ENCODE results near the gene ZNF429. TPM values are rescaled to one million over a fixed set of nuclear protein-coding genes. Genes with fewer than 3 reads are reported as not detected.
"Not testable (repeated sequence)": the region's sequence is repeated elsewhere in the genome, so short reads cannot be mapped to it uniquely, and the experiment has no call there.

Gene ZNF429
- total RNA-seq, 6 donors from 2014 or later, result 11.8 to 35.2 (median 24.3) TPM

GRCh38 chr19:21468791-21469190 lies 36.6 kb upstream of the ZNF429 start:
- 72 to 80% methylated on average over 5 of the region's 5 CpGs for WGBS, 2 donors
- TF ChIP-seq POLR2A (IDR thresholded peaks at IDR 0.05) (no peak), CTCF (IDR thresholded peaks at IDR 0.05) (peak in 1 of 6 experiments; percentile 6), EP300 (IDR thresholded peaks at IDR 0.05) (no peak), POLR2AphosphoS5 (IDR thresholded peaks at IDR 0.05) (no peak)

GRCh38 chr19:21472507-21472906 lies 32.9 kb upstream of the ZNF429 start:
- H3K4me3 ChIP-seq, result no peak overlapping the region
- no peaks in the 10 kb centered on the region for H3K9me3 ChIP-seq
- TF ChIP-seq CTCF (IDR thresholded peaks at IDR 0.05), result no peak
- TF ChIP-seq EP300 (IDR thresholded peaks at IDR 0.05), result no peak
- no peak for TF ChIP-seq POLR2A (IDR thresholded peaks at IDR 0.05)
- TF ChIP-seq POLR2AphosphoS5 (IDR thresholded peaks at IDR 0.05), result no peak
- DNase-seq (no peak), ATAC-seq (ENCODE audit: low FRiP score in 2 of 2) (peak in 1 of 2 donors; percentile 58)
- H3K27ac ChIP-seq, result no peak overlapping the region
- no peaks in the 10 kb centered on the region for H3K36me3 ChIP-seq
- H3K27me3 ChIP-seq, result no peaks in the 10 kb centered on the region
- H3K4me1 ChIP-seq, result peaks cover 7 to 13% (median 8%) of the 10 kb centered on the region in 4 donors

More at GRCh38 chr19:21468791-21469190, 36.6 kb upstream of the ZNF429 start:
- no peak for DNase-seq
- Histone ChIP-seq H3K27me3 (no peaks in the 10 kb centered on the region), H3K4me1 (peaks cover 0 to 1% (median 0%) of the 10 kb centered on the region in 4 donors), H3K36me3 (no peaks in the 10 kb centered on the region), H3K27ac (no peak overlapping the region), H3K4me3 (no peak overlapping the region), H3K9me3 (peaks cover 0 to 5% (median 0%) of the 10 kb centered on the region in 4 donors)
- ATAC-seq (ENCODE audit: low FRiP score in 2 of 2), result no peak

GRCh38 chr19:21474671-21475181 lies 30.7 kb upstream of the ZNF429 start:
- H3K27ac ChIP-seq, result peak overlapping the region in 1 of 4 donors; percentile 62
- no peak for TF ChIP-seq POLR2A (IDR thresholded peaks at IDR 0.05)
- no peak for TF ChIP-seq EP300 (IDR thresholded peaks at IDR 0.05)
- no peak for TF ChIP-seq CTCF (IDR thresholded peaks at IDR 0.05)
- TF ChIP-seq POLR2AphosphoS5 (IDR thresholded peaks at IDR 0.05), result no peak
- H3K4me1 ChIP-seq, result peaks cover 7 to 13% (median 8%) of the 10 kb centered on the region in 4 donors
- peak; percentile 85 to 95 for DNase-seq
- no peaks in the 10 kb centered on the region for H3K9me3 ChIP-seq
- H3K36me3 ChIP-seq, result no peaks in the 10 kb centered on the region
- WGBS, 2 donors, result 0% methylated on average over 2 to 24 of the region's 37 CpGs
- peak; percentile 91 to 97 for ATAC-seq (ENCODE audit: low FRiP score in 2 of 2)
- H3K27me3 ChIP-seq, result no peaks in the 10 kb centered on the region
- H3K4me3 ChIP-seq, result peak overlapping the region in 3 of 4 donors; percentile 43 to 56 (median 53)

- not testable (repeated sequence) for H3K27ac ChIP-seq; H3K27me3 ChIP-seq; ATAC-seq (ENCODE audit: low FRiP score in 2 of 2); H3K36me3 ChIP-seq; H3K9me3 ChIP-seq; H3K4me3 ChIP-seq; H3K4me1 ChIP-seq; DNase-seq
- WGBS, 2 donors, result 88 to 95% methylated on average over 14 of the region's 14 CpGs
These were observed 23.0 kb upstream of the ZNF429 start for GRCh38 chr19:21482361-21482760.

- Histone ChIP-seq H3K4me3 (no peak overlapping the region), H3K4me1 (no peaks in the 10 kb centered on the region), H3K36me3 (no peaks in the 10 kb centered on the region), H3K27ac (no peak overlapping the region), H3K27me3 (no peaks in the 10 kb centered on the region), H3K9me3 (peaks cover 0 to 4% (median 0%) of the 10 kb centered on the region in 4 donors)
- DNase-seq (peak; percentile 44 to 83), ATAC-seq (ENCODE audit: low FRiP score in 2 of 2) (peak; percentile 87 to 91)
- TF ChIP-seq CTCF (IDR thresholded peaks at IDR 0.05) (peak; percentile 56 to 87 (median 74)), POLR2AphosphoS5 (IDR thresholded peaks at IDR 0.05) (no peak)
- 66 to 72% methylated on average over 8 to 18 of the region's 18 CpGs for WGBS, 2 donors
These were observed 22.5 kb upstream of the ZNF429 start for GRCh38 chr19:21482863-21483276.
